Heart left ventricle (tissue), 16 donors: ENCODE measurements around the gene ABTB2. TPM values are rescaled to one million over a fixed set of nuclear protein-coding genes. Genes with fewer than 3 reads are reported as not detected.

ENCODE experiments used
- ATAC-seq, 4 donors: fragments of 200-7000 bp; cut with Tn5 transposase; one replicate each; pipeline ENCODE4 v1.9.1; 2020 to 2022; ENCODE audit warnings: moderate library complexity in 4 of 4, mild to moderate bottlenecking in 3 of 4, moderate number of reproducible peaks in 1 of 4
- DNase-seq, 5 donors: peaks; one replicate each; pipeline ENCODE4 v3.0.0-alpha.2; 2020
- H3K27ac ChIP-seq, 12 donors: fragments of 200-600 bp; sonication (generic) in 4 of 12; one replicate each; pipeline versions ENCODE4 v1.5.0 to v1.8.0; 2016 to 2022; ENCODE audit warnings: mild to moderate bottlenecking in 2 of 12
- H3K27me3 ChIP-seq, 9 donors: fragments of 200-600 bp; sonication (generic) in 2 of 9; one replicate each; pipeline versions ENCODE4 v1.5.1 to v1.8.0; 2016 to 2022; ENCODE audit warnings: mild to moderate bottlenecking in 3 of 9
- H3K36me3 ChIP-seq, 9 donors: fragments of 200-600 bp; sonication (generic) in 2 of 9; one replicate each; pipeline versions ENCODE4 v1.5.0 to v1.8.0; 2018 to 2022; ENCODE audit warnings: mild to moderate bottlenecking in 2 of 9
- H3K4me1 ChIP-seq, 12 donors: fragments of 200-600 bp; sonication (generic) in 4 of 12; one replicate each; pipeline versions ENCODE4 v1.5.0 to v1.8.0; 2016 to 2022; ENCODE audit warnings: mild to moderate bottlenecking in 3 of 12
- H3K4me3 ChIP-seq, 12 donors: fragments of 200-600 bp; sonication (generic) in 4 of 12; one replicate each; pipeline versions ENCODE4 v1.5.0 to v1.8.0; 2017 to 2022; ENCODE audit warnings: mild to moderate bottlenecking in 9 of 12, moderate library complexity in 4 of 12
- H3K9me3 ChIP-seq, 12 donors: fragments of 200-600 bp; sonication (generic) in 4 of 12; one replicate each; pipeline versions ENCODE4 v1.5.0 to v1.8.0; 2016 to 2022; ENCODE audit warnings: mild to moderate bottlenecking in 1 of 12
- POLR2A ChIP-seq, 2 donors: fragments of 450-650 bp; IDR thresholded peaks; one replicate each; pipeline ENCODE4 v1.6.1; 2017; ENCODE audit warnings: antibody characterized with exemption in 2 of 2, mild to moderate bottlenecking in 2 of 2, moderate library complexity in 2 of 2
- WGBS, 4 donors: extraction: QIAGEN DNeasy Blood & Tissue Kit in 2 of 4; methylation state at CpG; one replicate each; pipeline versions ENCODE4 v1.1.5 to v1.1.7; 2013 to 2018; 5-methylcytosine and 5-hydroxymethylcytosine counted together
- intact Hi-C, 10 donors: fragments of 100-400 bp; cut with DNase I; formaldehyde crosslinking; loops; one replicate each; pipeline versions ENCODE4 v1.11.1 to v1.14.2; 2022
- polyA plus RNA-seq, 2 donors: library from polyadenylated mRNA; stranded (reverse); fragments of 200-250 nt; gene quantifications; one replicate each; pipeline ENCODE4 v1.2.3, GENCODE V29; 2013
- total RNA-seq, 9 donors: library from RNA; depleted of rRNA in 2 of 9; stranded (reverse); fragments of >200 nt in 2 of 9; fragmentation: NEBNext Ultra II Directional in 3 of 9; extraction: Animal tissue kit (Norgen Biotek cat#: 25700) in 3 of 9; gene quantifications; one replicate each; pipeline versions ENCODE4 v1.1.0 to v1.2.4, GENCODE V29; 2016 to 2023
- TF ChIP-seq, protein P1 (sequence below), 12 donors: fragments of 200-600 bp; sonication (generic) in 4 of 12; IDR thresholded peaks; one replicate each; pipeline versions ENCODE4 v1.5.0 to v1.8.0; 2018 to 2022; ENCODE audit warnings: antibody characterized with exemption in 12 of 12, mild to moderate bottlenecking in 5 of 12
- donor health status: ischemic (EF 13 %, LVEDD 7.1; RV severe dilation, severe dysfunction).
- donor health status: healthy with polysubstance abuse.
- donor health status: DM: no; HTN: yes; CAD: no.
- donor health status: DM: no; HTN: no; CAD: no.
- donor health status: ischemic (EF 25% LVEDD 6.9; RV normal size, moderate dysfunction).
- donor health status: ischemic (EF 25% LVEDD 5.7; RV mildly dilated, moderate dysfunction).
- donor health status: healthy.
- donor health status: DM: yes; HTN: yes; CAD: no.
- donor health status: ischemic (EF 35%, LVEDD 5.7; RV mildly dilated, moderate dysfunction).
- donor health status: nonischemic (EF 11% LVEDD 7.7; RV severe dilation, severe dysfunction).
- donor health status: DM: yes; HTN: yes; CAD: no.
- donor health status: PGD.
- donor health status: ischemic (EF 29% LVEDD 5.4; RV normal size, mild dysfunction).
- donor health status: nonischemic (EF 23%, LVEDD 6.1; RV moderate dilation, normal function).

ABTB2 gene
- total and polyA plus RNA-seq, 11 donors = 3.3 to 27.1 (median 12.5) TPM

DNA sequence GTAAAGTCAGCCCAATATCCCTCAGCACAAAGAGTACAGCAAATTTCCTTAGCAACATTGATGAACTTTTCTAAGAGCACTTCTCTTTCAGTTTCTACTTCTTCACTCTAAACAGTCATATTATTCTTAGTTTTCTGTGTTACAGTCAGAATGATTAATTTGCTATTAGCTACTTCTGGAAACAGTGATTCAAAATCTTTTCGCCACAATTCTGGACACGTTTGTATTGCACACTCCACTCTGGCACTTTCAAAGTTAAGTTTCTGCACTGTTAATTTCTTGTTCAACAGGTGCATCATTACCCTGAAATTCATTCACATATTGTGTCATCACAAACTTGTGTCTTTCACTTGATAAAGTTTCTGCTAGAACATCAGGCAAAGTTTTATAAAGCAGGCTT lies 22.5 kb downstream of the ABTB2 start:
- H3K4me3 ChIP-seq = no peak overlapping the region
- no peak overlapping the region for H3K27ac ChIP-seq
- intact Hi-C loops = no loop called here
- H3K9me3 ChIP-seq = no peaks in the 10 kb centered on the region
- ATAC-seq (no peak), DNase-seq (no peak)
- TF ChIP-seq POLR2A (IDR thresholded peaks at IDR 0.05) = no peak
- TF ChIP-seq, protein P1, sequence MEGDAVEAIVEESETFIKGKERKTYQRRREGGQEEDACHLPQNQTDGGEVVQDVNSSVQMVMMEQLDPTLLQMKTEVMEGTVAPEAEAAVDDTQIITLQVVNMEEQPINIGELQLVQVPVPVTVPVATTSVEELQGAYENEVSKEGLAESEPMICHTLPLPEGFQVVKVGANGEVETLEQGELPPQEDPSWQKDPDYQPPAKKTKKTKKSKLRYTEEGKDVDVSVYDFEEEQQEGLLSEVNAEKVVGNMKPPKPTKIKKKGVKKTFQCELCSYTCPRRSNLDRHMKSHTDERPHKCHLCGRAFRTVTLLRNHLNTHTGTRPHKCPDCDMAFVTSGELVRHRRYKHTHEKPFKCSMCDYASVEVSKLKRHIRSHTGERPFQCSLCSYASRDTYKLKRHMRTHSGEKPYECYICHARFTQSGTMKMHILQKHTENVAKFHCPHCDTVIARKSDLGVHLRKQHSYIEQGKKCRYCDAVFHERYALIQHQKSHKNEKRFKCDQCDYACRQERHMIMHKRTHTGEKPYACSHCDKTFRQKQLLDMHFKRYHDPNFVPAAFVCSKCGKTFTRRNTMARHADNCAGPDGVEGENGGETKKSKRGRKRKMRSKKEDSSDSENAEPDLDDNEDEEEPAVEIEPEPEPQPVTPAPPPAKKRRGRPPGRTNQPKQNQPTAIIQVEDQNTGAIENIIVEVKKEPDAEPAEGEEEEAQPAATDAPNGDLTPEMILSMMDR (IDR thresholded peaks at IDR 0.05) = no peak
- peaks cover 0 to 25% (median 13%) of the 10 kb centered on the region in 12 donors for H3K4me1 ChIP-seq
- H3K36me3 ChIP-seq = no peaks in the 10 kb centered on the region
- no peaks in the 10 kb centered on the region for H3K27me3 ChIP-seq
- 39 to 91% (median 73%) methylated on average over 2 of the region's 2 CpGs for WGBS, 4 donors

DNA sequence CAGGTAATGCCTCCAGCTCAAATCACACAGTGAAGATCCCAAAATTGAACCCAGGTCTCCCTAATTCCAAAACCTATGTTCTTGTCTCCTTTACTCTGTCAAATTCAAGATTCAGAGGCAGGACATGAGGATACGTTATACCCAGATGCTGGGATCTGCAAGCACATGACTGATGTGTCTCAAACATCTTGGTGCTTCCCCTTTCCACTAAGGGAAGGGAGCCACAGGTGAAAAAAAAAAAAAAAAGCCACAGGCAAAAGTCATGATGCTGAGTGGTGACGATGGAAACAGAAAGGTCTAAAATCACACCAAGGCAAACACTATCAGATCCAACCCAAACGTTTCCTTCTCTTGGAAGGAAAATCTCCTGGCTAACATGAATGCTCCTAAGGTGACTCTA lies 24.0 kb downstream of the ABTB2 start:
- Histone ChIP-seq H3K4me3 (no peak overlapping the region), H3K4me1 (peaks cover 0 to 40% (median 16%) of the 10 kb centered on the region in 12 donors), H3K27me3 (no peaks in the 10 kb centered on the region), H3K36me3 (no peaks in the 10 kb centered on the region), H3K27ac (no peak overlapping the region), H3K9me3 (no peaks in the 10 kb centered on the region)
- intact Hi-C loops = no loop called here
- DNase-seq (no peak), ATAC-seq (no peak)
- TF ChIP-seq, protein P1 (IDR thresholded peaks at IDR 0.05) = no peak
- TF ChIP-seq POLR2A (IDR thresholded peaks at IDR 0.05) = no peak
- WGBS, 4 donors = 56 to 66% (median 62%) methylated on average over 3 of the region's 3 CpGs

DNA sequence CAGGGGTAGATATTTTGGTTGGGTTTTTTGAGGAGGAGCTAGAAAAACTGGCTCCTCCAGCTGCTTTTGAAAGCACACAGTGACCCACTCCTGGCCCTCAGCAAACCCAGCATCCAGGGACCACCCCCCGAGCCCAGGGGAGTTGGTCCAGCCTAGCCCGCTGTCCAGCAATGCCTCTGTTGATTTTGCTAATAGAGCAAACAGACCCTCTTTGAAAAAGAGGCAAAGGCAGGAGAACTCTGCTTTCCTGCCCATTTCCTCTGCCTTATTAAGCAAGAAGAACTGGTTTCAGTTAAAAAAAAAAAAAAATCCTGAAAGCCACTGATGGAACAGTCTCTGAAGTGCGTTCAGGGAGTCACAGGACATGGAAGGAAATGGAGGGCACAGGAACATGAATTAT lies 25.3 kb downstream of the ABTB2 start:
- Histone ChIP-seq H3K9me3 (no peaks in the 10 kb centered on the region), H3K27me3 (no peaks in the 10 kb centered on the region)
- WGBS, 4 donors = 52 to 64% (median 55%) methylated on average over 3 of the region's 3 CpGs

DNA sequence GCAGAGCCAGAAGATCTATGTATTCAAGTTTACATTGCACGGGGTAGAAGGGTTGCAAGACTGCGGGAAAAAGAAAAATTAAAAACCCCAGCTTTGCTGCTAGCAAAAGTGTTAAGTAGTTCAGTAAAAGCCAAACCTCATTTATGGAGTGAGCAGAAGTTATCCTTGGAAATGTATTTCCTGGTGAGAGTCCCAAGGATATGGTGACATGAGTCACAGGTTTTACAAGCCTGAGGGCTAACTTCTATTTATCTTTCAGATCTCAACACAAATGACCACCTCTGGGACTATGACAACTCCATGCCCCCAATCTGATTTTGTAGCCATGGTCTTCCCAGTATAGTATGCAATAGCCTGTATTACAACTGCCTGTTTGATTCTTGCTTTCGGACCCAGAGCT lies 26.1 kb downstream of the ABTB2 start:
- intact Hi-C loops = no loop called here
- 84 to 98% (median 96%) methylated on average over 3 of the region's 3 CpGs for WGBS, 4 donors

More for the DNA sequence above, 25.3 kb downstream of the ABTB2 start:
- Histone ChIP-seq H3K27ac (no peak overlapping the region), H3K36me3 (no peaks in the 10 kb centered on the region), H3K4me1 (peaks cover 0 to 50% (median 23%) of the 10 kb centered on the region in 12 donors), H3K4me3 (no peak overlapping the region)
- TF ChIP-seq POLR2A (IDR thresholded peaks at IDR 0.05) = no peak
- TF ChIP-seq, protein P1 (IDR thresholded peaks at IDR 0.05) = no peak
- no peak for ATAC-seq
- no peak for DNase-seq
- intact Hi-C loops = no loop called here

More for the DNA sequence above, 26.1 kb downstream of the ABTB2 start:
- TF ChIP-seq, protein P1 (IDR thresholded peaks at IDR 0.05) = no peak
- no peak for TF ChIP-seq POLR2A (IDR thresholded peaks at IDR 0.05)
- H3K36me3 ChIP-seq = no peaks in the 10 kb centered on the region
- peaks cover 0 to 58% (median 30%) of the 10 kb centered on the region in 12 donors for H3K4me1 ChIP-seq
- H3K9me3 ChIP-seq = no peaks in the 10 kb centered on the region
- ATAC-seq (no peak), DNase-seq (no peak)
- H3K27me3 ChIP-seq = no peaks in the 10 kb centered on the region
- no peak overlapping the region for H3K4me3 ChIP-seq
- H3K27ac ChIP-seq = no peak overlapping the region
